ENCODE measurements around the gene BCORL1. TPM values are rescaled to one million over a fixed set of nuclear protein-coding genes. Genes with fewer than 3 reads are reported as not detected.

Gene BCORL1
- total RNA-seq, 1 donor from 2014 or later, result 40.9 TPM

- Mint-ChIP-seq H3K9me3 (ENCODE audit: low read depth) (peaks cover 3% of the 10 kb centered on the region), H3K27me3 (no peaks in the 10 kb centered on the region), H3K27ac (no peak overlapping the region)
Observed at GRCh38 chrX:130093271-130093670, 110.8 kb downstream of the BCORL1 start.

DNA sequence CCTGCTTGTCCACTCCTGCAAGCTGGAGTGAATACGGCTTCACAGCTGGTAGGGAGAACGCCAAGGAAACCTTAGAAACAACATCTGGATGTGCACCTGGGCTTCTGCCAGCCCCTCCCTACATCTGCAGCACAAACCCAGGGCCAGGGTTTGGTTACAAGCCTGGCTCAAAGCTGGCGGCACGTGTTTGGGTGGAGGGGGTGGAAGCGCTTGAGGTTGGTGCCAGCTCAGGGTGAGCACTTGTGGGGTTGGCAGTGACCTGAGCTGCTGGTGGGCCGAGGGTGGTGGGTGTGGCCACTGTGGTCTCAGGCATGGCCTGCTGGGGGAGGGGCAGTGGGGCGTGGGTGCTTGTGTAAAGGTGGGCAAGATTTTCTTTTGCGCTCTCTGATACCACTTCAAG, 112.3 kb downstream of the BCORL1 start:
- Mint-ChIP-seq H3K27me3 (no peaks in the 10 kb centered on the region), H3K36me3 (ENCODE audit: insufficient read depth) (peaks cover 2% of the 10 kb centered on the region), H3K4me3 (ENCODE audit: low read depth) (no peak overlapping the region), H3K27ac (no peak overlapping the region), H3K4me1 (ENCODE audit: low read depth) (peaks cover 4% of the 10 kb centered on the region), H3K9me3 (ENCODE audit: low read depth) (peaks cover 3% of the 10 kb centered on the region)
- DNase-seq (ENCODE audit: low spot score, unreplicated experiment), result no peak
- TF ChIP-seq, protein P1, sequence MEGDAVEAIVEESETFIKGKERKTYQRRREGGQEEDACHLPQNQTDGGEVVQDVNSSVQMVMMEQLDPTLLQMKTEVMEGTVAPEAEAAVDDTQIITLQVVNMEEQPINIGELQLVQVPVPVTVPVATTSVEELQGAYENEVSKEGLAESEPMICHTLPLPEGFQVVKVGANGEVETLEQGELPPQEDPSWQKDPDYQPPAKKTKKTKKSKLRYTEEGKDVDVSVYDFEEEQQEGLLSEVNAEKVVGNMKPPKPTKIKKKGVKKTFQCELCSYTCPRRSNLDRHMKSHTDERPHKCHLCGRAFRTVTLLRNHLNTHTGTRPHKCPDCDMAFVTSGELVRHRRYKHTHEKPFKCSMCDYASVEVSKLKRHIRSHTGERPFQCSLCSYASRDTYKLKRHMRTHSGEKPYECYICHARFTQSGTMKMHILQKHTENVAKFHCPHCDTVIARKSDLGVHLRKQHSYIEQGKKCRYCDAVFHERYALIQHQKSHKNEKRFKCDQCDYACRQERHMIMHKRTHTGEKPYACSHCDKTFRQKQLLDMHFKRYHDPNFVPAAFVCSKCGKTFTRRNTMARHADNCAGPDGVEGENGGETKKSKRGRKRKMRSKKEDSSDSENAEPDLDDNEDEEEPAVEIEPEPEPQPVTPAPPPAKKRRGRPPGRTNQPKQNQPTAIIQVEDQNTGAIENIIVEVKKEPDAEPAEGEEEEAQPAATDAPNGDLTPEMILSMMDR (IDR thresholded peaks at IDR 0.05; ENCODE audit: unreplicated experiment), result no peak

More at GRCh38 chrX:130093271-130093670, 110.8 kb downstream of the BCORL1 start:
- Mint-ChIP-seq H3K36me3 (ENCODE audit: insufficient read depth) (peaks cover 2% of the 10 kb centered on the region), H3K4me3 (ENCODE audit: low read depth) (no peak overlapping the region), H3K4me1 (ENCODE audit: low read depth) (peaks cover 3% of the 10 kb centered on the region)
- DNase-seq (ENCODE audit: low spot score, unreplicated experiment), result no peak
- TF ChIP-seq, protein P1 (IDR thresholded peaks at IDR 0.05; ENCODE audit: unreplicated experiment), result no peak

DNA sequence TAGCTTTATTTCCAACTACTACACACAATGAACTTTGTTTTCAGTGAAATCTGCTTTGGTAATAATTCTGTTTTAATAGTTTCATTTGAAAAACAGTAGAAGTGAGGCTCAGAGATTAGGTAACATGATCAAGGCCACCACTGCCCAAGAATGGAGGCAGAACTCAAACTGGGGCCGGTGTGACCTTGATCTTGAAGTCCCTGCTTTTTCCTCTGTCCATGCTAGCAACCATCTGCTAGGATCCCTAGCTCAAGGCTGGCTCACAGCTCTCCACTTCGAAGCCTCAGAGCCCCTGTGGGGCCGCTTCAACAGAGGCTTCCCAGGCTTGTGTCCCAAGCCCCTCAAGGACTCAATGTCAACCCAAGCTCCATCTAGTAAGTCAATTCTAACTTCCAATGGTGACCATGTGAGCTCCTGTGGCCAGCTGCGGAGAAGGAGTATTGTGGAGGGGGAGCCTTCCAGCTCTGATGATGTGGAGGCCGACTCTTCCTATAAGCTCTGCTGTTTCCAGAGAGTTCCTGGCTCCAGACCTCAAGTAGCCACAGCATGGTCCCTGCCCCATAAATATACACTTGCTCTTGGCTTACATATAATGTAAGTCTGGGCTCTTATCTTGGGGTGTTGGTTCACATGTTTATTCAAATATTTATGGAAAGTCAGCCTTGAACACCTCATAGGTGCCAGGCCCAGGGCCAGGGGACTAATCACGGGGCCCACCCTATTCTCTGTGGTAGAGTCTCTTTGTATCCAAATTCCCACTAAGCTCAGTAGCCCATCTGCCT, 113.0 kb downstream of the BCORL1 start:
- Mint-ChIP-seq H3K27ac (no peak overlapping the region), H3K4me3 (ENCODE audit: low read depth) (no peak overlapping the region), H3K27me3 (no peaks in the 10 kb centered on the region), H3K36me3 (ENCODE audit: insufficient read depth) (peaks cover under 1% of the 10 kb centered on the region), H3K9me3 (ENCODE audit: low read depth) (peaks cover 1% of the 10 kb centered on the region), H3K4me1 (ENCODE audit: low read depth) (peaks cover 4% of the 10 kb centered on the region)
- no peak for DNase-seq (ENCODE audit: low spot score, unreplicated experiment)
- TF ChIP-seq, protein P1 (IDR thresholded peaks at IDR 0.05; ENCODE audit: unreplicated experiment), result no peak

- no peak for DNase-seq (ENCODE audit: low spot score, unreplicated experiment)
- no peaks in the 10 kb centered on the region for H3K36me3 Mint-ChIP-seq (ENCODE audit: insufficient read depth)
- H3K9me3 Mint-ChIP-seq (ENCODE audit: low read depth), result peaks cover 4% of the 10 kb centered on the region
- H3K4me1 Mint-ChIP-seq (ENCODE audit: low read depth), result peaks cover 4% of the 10 kb centered on the region
- TF ChIP-seq, protein P1 (IDR thresholded peaks at IDR 0.05; ENCODE audit: unreplicated experiment), result no peak
- no peaks in the 10 kb centered on the region for H3K27me3 Mint-ChIP-seq
- H3K4me3 Mint-ChIP-seq (ENCODE audit: low read depth), result no peak overlapping the region
- peak overlapping the region; percentile 36 for H3K27ac Mint-ChIP-seq
Observed at GRCh38 chrX:130097507-130098209, 115.2 kb downstream of the BCORL1 start.

DNA sequence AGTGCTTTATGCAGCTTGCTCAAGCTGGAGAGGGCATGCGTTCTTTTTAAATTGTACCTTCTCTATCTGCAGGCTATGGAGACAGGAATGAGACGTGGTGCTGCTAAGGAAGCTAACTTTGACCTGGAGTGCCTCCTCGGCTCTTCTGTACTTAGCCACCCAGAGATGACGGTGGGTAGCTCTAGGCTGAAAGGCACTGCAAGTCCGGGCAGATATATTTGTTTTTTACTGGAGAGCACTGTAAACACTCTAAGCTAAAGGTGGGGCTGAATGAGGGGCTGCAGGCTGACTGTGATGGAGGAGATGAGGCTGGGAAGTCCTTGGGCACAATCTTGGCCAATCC, 115.7 kb downstream of the BCORL1 start:
- no peaks in the 10 kb centered on the region for H3K36me3 Mint-ChIP-seq (ENCODE audit: insufficient read depth)
- TF ChIP-seq, protein P1 (IDR thresholded peaks at IDR 0.05; ENCODE audit: unreplicated experiment), result no peak
- no peak overlapping the region for H3K4me3 Mint-ChIP-seq (ENCODE audit: low read depth)
- no peak for DNase-seq (ENCODE audit: low spot score, unreplicated experiment)
- H3K27ac Mint-ChIP-seq, result peak overlapping the region; percentile 36
- no peaks in the 10 kb centered on the region for H3K27me3 Mint-ChIP-seq
- peaks cover 4% of the 10 kb centered on the region for H3K4me1 Mint-ChIP-seq (ENCODE audit: low read depth)
- peaks cover 6% of the 10 kb centered on the region for H3K9me3 Mint-ChIP-seq (ENCODE audit: low read depth)
